ENCODE data around the gene MROH8. TPM values are rescaled to one million over a fixed set of nuclear protein-coding genes. Genes with fewer than 3 reads are reported as not detected.

Gene MROH8
- total RNA-seq, 4 donors from 2014 or later: 2.2 to 18.0 (median 3.5) TPM

DNA sequence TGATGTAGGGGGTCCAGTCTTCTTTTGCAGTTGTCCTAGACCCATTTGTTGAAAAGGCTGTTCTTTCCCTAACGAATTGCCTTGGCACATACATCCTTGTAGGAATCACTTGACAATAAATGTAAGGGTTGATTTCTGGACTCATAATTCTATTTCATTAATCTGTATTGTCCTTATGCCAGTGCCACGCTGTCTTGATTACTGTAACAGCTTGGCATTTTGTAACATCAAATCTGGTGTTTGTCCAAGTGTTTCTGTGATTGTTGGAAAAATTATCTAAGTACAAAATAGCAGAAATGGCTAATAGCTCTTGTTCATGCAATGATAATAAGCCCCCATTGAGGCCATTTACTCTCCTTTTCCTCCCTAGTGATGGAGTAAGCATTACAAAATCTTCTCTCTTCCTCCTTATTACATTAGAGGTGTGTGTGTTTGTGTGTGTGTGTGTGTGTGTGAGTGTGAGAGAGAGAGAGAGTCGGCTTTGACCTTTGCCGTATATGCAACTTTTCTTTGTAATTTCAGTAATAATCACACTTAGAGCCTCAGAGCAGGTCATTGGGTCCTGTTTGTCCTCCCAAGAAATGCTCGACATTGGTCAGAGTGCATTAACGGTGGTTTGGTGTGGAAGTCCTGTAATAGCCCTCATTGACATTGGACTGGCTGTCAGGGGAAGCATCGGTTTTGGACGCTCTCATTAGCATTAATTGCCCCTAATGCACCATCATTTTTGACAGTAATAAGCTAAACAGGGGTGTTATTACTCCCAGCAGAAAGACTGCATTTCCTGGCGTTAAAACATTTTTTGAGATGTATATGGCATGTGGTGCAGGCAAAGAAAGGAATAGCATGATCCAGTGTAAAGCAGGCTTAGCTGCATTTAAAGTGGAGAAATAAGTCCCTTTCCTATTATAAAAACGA lies 40.7 kb upstream of the MROH8 start:
- 57 to 85% methylated on average over 5 to 10 of the region's 10 CpGs for WGBS, 2 donors (ENCODE audit: low coverage in 1 of 2)
- in situ Hi-C loops (cut with MboI; ENCODE audit: low pct_ligation_motif_present in 1 of 4, low pct_unique_long_range_greater_than_20kb in 1 of 4, low sequenced_read_pairs in 3 of 4): no loop called here
- intact Hi-C loops (cut with DNase I; ENCODE audit: low total_unique reads): no loop called here

DNA sequence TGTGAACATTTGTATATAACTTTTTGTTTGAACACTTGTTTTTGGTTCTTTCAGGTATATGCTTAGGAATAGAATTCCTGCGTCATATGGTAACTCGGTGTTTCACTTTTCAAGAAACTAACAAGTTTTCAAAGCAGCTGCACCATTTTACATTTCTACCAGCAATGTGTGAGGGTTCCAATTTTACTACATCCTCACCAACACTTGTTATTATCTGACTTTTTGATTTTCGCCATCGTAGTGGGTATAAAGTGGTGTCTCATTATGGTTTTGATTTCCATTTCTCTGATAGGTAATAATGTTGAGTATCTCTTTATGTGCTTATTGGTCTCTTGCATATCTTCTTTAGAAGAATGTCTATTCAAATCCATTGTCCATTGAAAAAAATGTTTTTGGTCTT lies 39.6 kb upstream of the MROH8 start:
- TF ChIP-seq, protein P1, sequence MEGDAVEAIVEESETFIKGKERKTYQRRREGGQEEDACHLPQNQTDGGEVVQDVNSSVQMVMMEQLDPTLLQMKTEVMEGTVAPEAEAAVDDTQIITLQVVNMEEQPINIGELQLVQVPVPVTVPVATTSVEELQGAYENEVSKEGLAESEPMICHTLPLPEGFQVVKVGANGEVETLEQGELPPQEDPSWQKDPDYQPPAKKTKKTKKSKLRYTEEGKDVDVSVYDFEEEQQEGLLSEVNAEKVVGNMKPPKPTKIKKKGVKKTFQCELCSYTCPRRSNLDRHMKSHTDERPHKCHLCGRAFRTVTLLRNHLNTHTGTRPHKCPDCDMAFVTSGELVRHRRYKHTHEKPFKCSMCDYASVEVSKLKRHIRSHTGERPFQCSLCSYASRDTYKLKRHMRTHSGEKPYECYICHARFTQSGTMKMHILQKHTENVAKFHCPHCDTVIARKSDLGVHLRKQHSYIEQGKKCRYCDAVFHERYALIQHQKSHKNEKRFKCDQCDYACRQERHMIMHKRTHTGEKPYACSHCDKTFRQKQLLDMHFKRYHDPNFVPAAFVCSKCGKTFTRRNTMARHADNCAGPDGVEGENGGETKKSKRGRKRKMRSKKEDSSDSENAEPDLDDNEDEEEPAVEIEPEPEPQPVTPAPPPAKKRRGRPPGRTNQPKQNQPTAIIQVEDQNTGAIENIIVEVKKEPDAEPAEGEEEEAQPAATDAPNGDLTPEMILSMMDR (IDR thresholded peaks at IDR 0.05): no peak
- no peak for TF ChIP-seq EP300 (IDR thresholded peaks at IDR 0.05; ENCODE audit: low read depth)
- Histone ChIP-seq H3K36me3 (peaks cover 0 to 38% (median 11%) of the 10 kb centered on the region in 4 donors), H3K4me1 (peaks cover 0 to 28% (median 15%) of the 10 kb centered on the region in 4 donors), H3K9me3 (no peaks in the 10 kb centered on the region), H3K4me3 (no peak overlapping the region), H3K27ac (no peak overlapping the region), H3K27me3 (no peaks in the 10 kb centered on the region)
- intact Hi-C loops (cut with DNase I; ENCODE audit: low total_unique reads): no loop called here
- 73 to 75% methylated on average over 4 of the region's 4 CpGs for WGBS, 2 donors (ENCODE audit: low coverage in 1 of 2)
- in situ Hi-C loops (cut with MboI; ENCODE audit: low pct_ligation_motif_present in 1 of 4, low pct_unique_long_range_greater_than_20kb in 1 of 4, low sequenced_read_pairs in 3 of 4): no loop called here
- DNase-seq: no peak

More for the DNA sequence above, 40.7 kb upstream of the MROH8 start:
- Histone ChIP-seq H3K4me3 (no peak overlapping the region), H3K4me1 (peaks cover 0 to 28% (median 15%) of the 10 kb centered on the region in 4 donors), H3K27me3 (no peaks in the 10 kb centered on the region), H3K9me3 (no peaks in the 10 kb centered on the region), H3K36me3 (peaks cover 0 to 44% (median 13%) of the 10 kb centered on the region in 4 donors), H3K27ac (peak overlapping the region; percentile 10 to 56 (median 38))
- no peak for DNase-seq
- TF ChIP-seq EP300 (IDR thresholded peaks at IDR 0.05; ENCODE audit: low read depth) (no peak), POLR2AphosphoS5 (IDR thresholded peaks at IDR 0.05) (no peak), POLR2A (IDR thresholded peaks at IDR 0.05) (no peak)
- TF ChIP-seq, protein P1 (IDR thresholded peaks at IDR 0.05): no peak

DNA sequence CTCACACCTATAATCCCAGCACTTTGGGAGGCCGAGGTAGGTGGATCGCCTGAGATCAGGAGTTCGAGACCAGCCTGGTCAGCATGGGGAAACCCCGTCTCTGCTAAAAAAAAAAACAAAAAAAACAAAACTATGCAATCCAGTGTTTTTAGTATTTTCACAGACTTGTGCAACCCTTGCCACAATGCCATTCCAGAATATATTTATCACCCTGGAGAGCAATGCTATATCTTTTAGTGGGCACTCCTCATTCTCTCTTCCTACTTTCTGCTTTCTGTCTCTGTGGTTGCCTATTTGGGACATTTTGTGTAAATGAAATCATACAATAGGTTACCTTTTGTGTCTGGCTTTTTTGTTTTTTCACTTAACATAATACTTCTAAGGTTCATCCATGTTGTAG lies 39.1 kb upstream of the MROH8 start:
- in situ Hi-C loops (cut with MboI; ENCODE audit: low pct_ligation_motif_present in 1 of 4, low pct_unique_long_range_greater_than_20kb in 1 of 4, low sequenced_read_pairs in 3 of 4) (no loop called here), intact Hi-C loops (cut with DNase I; ENCODE audit: low total_unique reads) (no loop called here)
- no peaks in the 10 kb centered on the region for H3K9me3 ChIP-seq
- H3K27me3 ChIP-seq: no peaks in the 10 kb centered on the region
- WGBS, 2 donors (ENCODE audit: low coverage in 1 of 2): 100% methylated on average over 4 of the region's 4 CpGs
- H3K36me3 ChIP-seq: peaks cover 0 to 40% (median 11%) of the 10 kb centered on the region in 4 donors
- no peak overlapping the region for H3K4me3 ChIP-seq
- H3K4me1 ChIP-seq: peaks cover 0 to 28% (median 15%) of the 10 kb centered on the region in 4 donors
- H3K27ac ChIP-seq: no peak overlapping the region
- TF ChIP-seq POLR2AphosphoS5 (IDR thresholded peaks at IDR 0.05): no peak
- TF ChIP-seq, protein P1 (IDR thresholded peaks at IDR 0.05): no peak
- no peak for TF ChIP-seq POLR2A (IDR thresholded peaks at IDR 0.05)
- TF ChIP-seq EP300 (IDR thresholded peaks at IDR 0.05; ENCODE audit: low read depth): no peak
- no peak for DNase-seq

DNA sequence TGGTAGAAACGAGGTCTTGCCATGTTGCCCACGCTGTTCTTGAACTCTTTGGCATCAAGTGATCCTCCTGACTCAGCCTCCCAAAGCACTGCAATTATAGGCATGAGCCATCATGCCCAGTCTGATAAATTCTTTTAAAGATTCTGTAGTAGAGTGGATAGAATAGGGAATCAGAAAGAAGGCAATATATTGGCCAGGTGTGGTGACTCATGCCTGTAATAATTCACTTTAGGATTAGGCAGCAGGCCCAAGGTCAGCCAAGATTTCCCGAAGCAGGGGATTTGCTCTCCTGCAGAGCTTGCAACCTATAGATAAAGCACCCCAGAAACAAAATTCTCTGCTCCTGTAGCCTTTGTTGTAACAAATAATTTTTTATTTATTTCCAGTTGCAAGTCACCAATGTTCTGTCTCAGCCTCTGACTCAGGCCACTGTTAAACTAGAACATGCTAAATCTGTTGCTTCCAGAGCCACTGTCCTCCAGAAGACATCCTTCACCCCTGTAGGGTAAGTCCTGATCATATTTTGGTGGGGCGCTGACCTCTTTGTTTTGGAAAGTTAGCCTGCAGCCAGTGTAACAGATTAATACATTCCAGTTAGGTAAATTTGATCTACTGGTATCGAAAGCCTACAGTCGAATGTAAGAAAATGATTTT lies 30.4 kb upstream of the MROH8 start:
- WGBS, 2 donors (ENCODE audit: low coverage in 1 of 2): 78 to 84% methylated on average over 6 of the region's 6 CpGs
- peaks cover 0 to 81% (median 35%) of the 10 kb centered on the region in 4 donors for H3K36me3 ChIP-seq
- in situ Hi-C loops (cut with MboI; ENCODE audit: low pct_ligation_motif_present in 1 of 4, low pct_unique_long_range_greater_than_20kb in 1 of 4, low sequenced_read_pairs in 3 of 4): loop anchor here in 1 of 4 donors (5.0 kb wide), 1 partner anchor 328 kb away; no protein-coding TSS in a partner anchor
- H3K9me3 ChIP-seq: no peaks in the 10 kb centered on the region
- no peak for DNase-seq
- H3K4me1 ChIP-seq: no peaks in the 10 kb centered on the region
- H3K4me3 ChIP-seq: no peak overlapping the region
- no peaks in the 10 kb centered on the region for H3K27me3 ChIP-seq
- H3K27ac ChIP-seq: no peak overlapping the region
- intact Hi-C loops (cut with DNase I; ENCODE audit: low total_unique reads): loop anchor here (10.0 kb wide), 2 partner anchors 175 to 315 kb away; partner anchors contain the start of genes BLCAP and NNAT
- no peak for TF ChIP-seq POLR2A (IDR thresholded peaks at IDR 0.05)
- no peak for TF ChIP-seq POLR2AphosphoS5 (IDR thresholded peaks at IDR 0.05)
- TF ChIP-seq EP300 (IDR thresholded peaks at IDR 0.05; ENCODE audit: low read depth): no peak
- TF ChIP-seq, protein P1 (IDR thresholded peaks at IDR 0.05): no peak

All from transverse colon (tissue), 4 donors.